ENCODE data around the gene PIEZO2.

DNA sequence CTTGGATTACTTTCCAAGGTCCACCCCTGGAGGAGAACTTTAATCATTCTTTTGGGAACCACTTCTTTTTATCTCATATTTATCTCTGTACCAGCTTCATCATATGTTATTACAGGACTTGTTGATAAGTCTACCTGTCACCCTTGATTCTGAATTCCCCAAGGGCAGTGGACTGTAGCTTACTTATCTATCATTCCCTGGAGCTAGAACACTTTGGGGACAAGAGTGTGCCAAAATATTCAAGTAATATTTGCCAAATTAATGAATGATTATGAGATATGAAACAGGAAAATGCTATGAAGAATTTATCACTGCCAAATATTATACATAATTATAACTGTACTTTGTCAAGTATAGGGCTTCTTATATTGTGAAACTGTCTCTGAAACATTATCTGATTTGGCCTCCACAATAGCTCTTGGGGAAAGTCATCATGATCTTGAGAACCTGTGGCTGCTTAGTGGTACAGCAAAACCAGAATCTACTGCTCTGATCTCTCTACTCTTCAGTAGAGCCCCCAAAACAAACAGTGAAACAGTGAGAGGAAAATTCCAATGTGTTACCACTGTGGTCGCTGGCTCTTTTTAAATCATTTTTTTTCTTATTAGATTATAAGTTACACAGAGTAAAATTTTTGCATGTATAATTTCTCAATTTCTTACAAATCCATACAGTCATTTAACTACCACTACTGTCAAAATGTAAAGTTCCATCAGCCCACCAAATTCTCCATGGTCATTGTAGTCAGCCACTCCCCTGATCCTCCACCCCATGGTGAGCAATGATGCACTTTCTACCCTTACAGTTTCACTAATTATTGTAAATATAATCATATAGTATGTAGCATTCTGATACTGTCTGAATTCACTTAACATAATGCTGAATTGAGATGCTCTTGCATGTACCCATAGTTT is 197.5 kb downstream of the PIEZO2 start:
- TF ChIP-seq POLR2A (IDR thresholded peaks at IDR 0.05) = no peak
- TF ChIP-seq, protein P1, sequence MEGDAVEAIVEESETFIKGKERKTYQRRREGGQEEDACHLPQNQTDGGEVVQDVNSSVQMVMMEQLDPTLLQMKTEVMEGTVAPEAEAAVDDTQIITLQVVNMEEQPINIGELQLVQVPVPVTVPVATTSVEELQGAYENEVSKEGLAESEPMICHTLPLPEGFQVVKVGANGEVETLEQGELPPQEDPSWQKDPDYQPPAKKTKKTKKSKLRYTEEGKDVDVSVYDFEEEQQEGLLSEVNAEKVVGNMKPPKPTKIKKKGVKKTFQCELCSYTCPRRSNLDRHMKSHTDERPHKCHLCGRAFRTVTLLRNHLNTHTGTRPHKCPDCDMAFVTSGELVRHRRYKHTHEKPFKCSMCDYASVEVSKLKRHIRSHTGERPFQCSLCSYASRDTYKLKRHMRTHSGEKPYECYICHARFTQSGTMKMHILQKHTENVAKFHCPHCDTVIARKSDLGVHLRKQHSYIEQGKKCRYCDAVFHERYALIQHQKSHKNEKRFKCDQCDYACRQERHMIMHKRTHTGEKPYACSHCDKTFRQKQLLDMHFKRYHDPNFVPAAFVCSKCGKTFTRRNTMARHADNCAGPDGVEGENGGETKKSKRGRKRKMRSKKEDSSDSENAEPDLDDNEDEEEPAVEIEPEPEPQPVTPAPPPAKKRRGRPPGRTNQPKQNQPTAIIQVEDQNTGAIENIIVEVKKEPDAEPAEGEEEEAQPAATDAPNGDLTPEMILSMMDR (IDR thresholded peaks at IDR 0.05) = no peak
- no peak for TF ChIP-seq POLR2AphosphoS5 (IDR thresholded peaks at IDR 0.05)

Data from upper lobe of left lung (tissue), 4 donors.